Ovary (tissue), 3 donors: ENCODE data around the gene MRM3.

Source experiments
- POLR2A ChIP-seq: fragments of 450-650 bp; IDR thresholded peaks from one replicate; pipeline ENCODE4 v1.6.1; 2017; ENCODE audit warnings: antibody characterized with exemption, mild to moderate bottlenecking, moderate library complexity
- TF ChIP-seq, protein P1 (sequence below), 3 donors: fragments of 450-650 bp in 2 of 3; fragments of 200-600 bp in 1 of 3; IDR thresholded peaks; one replicate each; pipeline versions ENCODE4 v1.5.1 to v1.8.0; 2016 to 2022; ENCODE audit warnings: antibody characterized with exemption in 3 of 3, mild to moderate bottlenecking in 1 of 3
- donor health status: DM: no; HTN: no; CAD: no.

DNA sequence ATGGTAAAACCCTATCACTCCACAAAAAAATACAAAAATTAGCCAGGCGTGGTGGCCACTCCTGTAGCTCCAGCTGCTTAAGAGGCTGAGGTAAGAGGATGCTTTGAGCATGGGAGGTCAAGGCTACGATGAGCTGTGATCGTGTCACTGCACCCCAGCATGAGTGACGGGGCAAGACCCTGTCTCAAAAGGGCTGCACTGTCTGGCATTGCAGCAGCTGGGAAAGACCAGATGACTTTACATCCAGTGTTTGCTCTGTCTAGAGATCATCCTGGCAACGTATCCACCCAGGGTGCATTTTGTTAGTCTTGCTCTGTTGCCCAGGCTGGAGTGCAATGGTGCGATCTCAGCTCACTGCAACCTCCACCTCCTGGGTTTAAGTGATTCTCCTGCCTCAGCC is 52.0 kb downstream of the MRM3 start:
- TF ChIP-seq, protein P1, sequence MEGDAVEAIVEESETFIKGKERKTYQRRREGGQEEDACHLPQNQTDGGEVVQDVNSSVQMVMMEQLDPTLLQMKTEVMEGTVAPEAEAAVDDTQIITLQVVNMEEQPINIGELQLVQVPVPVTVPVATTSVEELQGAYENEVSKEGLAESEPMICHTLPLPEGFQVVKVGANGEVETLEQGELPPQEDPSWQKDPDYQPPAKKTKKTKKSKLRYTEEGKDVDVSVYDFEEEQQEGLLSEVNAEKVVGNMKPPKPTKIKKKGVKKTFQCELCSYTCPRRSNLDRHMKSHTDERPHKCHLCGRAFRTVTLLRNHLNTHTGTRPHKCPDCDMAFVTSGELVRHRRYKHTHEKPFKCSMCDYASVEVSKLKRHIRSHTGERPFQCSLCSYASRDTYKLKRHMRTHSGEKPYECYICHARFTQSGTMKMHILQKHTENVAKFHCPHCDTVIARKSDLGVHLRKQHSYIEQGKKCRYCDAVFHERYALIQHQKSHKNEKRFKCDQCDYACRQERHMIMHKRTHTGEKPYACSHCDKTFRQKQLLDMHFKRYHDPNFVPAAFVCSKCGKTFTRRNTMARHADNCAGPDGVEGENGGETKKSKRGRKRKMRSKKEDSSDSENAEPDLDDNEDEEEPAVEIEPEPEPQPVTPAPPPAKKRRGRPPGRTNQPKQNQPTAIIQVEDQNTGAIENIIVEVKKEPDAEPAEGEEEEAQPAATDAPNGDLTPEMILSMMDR (IDR thresholded peaks at IDR 0.05), result no peak
- no peak for TF ChIP-seq POLR2A
